Activated CD4-positive, CD25-positive, alpha-beta regulatory T cell treated with anti-CD3 and anti-CD28 coated beads, Interleukin-2, amount 50 U/mL, for 16 hours (primary cell): ENCODE measurements around the gene SCAF1.

Experiments used
- DNase-seq: peaks from one replicate; pipeline ENCODE4 v3.0.0-alpha.2; 2020; ENCODE audit warnings: low read depth, low spot score

The SCAF1 gene, protein sequence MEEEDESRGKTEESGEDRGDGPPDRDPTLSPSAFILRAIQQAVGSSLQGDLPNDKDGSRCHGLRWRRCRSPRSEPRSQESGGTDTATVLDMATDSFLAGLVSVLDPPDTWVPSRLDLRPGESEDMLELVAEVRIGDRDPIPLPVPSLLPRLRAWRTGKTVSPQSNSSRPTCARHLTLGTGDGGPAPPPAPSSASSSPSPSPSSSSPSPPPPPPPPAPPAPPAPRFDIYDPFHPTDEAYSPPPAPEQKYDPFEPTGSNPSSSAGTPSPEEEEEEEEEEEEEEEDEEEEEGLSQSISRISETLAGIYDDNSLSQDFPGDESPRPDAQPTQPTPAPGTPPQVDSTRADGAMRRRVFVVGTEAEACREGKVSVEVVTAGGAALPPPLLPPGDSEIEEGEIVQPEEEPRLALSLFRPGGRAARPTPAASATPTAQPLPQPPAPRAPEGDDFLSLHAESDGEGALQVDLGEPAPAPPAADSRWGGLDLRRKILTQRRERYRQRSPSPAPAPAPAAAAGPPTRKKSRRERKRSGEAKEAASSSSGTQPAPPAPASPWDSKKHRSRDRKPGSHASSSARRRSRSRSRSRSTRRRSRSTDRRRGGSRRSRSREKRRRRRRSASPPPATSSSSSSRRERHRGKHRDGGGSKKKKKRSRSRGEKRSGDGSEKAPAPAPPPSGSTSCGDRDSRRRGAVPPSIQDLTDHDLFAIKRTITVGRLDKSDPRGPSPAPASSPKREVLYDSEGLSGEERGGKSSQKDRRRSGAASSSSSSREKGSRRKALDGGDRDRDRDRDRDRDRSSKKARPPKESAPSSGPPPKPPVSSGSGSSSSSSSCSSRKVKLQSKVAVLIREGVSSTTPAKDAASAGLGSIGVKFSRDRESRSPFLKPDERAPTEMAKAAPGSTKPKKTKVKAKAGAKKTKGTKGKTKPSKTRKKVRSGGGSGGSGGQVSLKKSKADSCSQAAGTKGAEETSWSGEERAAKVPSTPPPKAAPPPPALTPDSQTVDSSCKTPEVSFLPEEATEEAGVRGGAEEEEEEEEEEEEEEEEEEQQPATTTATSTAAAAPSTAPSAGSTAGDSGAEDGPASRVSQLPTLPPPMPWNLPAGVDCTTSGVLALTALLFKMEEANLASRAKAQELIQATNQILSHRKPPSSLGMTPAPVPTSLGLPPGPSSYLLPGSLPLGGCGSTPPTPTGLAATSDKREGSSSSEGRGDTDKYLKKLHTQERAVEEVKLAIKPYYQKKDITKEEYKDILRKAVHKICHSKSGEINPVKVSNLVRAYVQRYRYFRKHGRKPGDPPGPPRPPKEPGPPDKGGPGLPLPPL

DNA sequence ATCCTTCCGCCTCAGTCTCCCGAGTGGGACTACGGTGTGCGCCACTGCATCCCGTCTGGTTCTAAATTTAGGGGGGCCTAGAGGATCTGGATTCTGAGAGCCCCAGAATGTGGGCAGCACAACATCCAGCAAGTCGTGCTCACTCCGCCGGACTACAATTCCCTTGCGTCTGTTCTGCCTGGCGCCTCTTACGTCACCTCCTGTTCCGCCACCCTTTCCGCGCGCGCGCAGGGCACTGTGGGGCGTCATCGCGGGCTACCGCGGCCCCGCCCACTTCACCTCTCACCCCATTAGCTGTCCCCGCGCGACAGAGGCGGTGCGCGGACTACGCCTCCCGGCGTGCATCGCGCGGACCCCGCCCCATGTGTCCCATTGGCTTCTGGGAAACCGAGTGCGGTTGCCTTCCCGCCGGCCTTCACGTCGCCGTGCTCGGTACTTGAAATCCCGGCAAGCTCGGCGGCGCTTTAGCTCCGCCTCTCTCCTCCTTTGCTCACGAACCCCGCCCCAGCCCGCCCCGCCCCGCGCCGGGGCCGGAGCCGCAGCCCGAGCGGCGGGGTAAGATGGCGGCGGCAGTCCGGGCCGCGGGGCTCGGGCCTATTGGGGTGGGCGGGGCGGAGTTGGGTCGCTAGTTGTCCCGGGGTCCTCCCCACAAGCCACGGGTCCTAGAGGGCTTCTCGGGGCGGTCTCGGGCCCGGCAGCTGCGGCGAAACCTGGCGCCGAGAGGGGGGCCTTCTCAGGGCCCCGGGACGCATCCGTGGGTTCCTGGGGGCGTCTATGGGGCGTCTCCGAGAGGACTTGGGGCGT, at the start of gene SCAF1:
Gene SCAF1, plus strand, starts transcription at position 522 of the 804 bp plus-strand sequence. CDS start 2,818 bp downstream, outside the sequence.
- peak; percentile 99 for DNase-seq

DNA sequence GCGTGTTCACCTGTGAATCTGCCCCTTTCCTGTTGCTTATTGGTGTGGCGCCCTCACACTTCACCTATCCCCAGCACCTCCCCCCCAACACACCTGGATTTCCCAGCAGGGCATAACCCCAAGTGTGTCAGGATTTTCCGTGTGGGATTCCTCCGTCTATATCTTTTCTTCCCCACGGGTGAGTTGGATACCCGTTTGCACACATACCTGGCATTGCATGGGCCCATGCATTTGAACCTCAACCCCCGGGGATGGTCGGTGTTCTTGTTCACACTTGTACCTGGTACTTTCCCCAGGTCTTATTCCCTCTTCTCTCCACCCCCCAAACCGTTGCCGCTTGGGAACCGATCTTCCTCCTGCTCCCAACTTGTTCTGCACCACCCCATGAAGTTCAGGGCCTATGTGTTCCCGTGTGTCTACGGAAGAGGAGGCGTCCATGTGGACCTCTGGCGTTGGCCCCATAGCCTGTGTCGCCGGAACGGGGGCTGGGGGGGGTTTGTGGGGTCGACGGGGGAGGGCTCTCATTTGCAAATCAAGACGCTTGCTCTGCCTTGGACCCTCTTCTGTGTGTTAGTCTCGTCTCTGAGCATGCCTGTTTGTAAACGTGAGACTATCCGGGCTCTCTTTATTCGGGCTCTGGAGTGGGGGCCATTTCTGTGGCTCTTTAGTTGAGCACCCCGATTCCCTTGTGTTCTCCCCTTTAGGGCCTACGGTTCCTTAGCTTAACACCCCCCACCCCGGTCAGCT, 49.4 kb upstream of the SCAF1 start:
- DNase-seq, result no peak

DNA sequence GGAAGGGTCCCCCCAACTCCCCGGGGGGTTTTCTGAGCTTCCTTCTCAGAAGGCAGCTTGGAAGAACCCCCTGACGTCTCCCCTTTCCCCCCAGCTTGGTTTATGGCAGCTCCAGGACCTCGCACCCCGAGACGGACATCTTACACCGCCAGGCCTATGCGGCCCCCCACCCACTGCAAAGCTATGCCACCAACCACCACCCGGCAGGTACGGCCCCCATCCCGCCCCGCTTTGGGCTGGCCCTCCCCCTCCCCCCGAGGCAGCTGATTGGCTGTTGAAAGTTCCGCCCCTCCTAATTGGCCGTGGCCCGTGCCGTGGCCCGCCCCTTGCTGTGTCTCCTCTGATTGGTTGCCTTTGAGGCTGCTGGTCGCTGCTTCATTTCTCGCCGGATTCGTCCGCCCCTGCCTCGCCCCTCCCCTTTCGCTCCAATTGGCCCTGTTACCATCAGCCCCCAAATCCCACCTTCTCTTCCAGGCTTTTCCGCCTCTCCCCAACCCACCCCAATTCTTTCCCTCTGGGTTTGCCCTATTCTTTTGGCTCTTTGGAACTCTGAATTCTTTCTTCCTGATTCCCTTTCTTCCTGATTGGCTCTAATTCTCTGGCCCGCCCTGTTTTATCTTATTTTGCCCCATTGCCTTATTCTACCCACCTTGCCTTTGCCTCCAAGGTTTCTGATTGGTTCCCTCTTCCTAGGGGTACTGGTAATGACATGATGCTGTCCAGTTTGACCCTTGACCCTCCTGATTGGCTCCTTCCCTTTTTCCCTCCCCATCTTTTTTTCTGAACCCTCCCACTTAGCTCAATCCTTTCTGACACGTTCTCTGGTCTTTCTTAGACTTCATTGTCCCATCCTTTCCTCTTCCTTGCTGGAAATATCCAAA, 48.5 kb upstream of the SCAF1 start:
- DNase-seq, result peak; percentile 85

DNA sequence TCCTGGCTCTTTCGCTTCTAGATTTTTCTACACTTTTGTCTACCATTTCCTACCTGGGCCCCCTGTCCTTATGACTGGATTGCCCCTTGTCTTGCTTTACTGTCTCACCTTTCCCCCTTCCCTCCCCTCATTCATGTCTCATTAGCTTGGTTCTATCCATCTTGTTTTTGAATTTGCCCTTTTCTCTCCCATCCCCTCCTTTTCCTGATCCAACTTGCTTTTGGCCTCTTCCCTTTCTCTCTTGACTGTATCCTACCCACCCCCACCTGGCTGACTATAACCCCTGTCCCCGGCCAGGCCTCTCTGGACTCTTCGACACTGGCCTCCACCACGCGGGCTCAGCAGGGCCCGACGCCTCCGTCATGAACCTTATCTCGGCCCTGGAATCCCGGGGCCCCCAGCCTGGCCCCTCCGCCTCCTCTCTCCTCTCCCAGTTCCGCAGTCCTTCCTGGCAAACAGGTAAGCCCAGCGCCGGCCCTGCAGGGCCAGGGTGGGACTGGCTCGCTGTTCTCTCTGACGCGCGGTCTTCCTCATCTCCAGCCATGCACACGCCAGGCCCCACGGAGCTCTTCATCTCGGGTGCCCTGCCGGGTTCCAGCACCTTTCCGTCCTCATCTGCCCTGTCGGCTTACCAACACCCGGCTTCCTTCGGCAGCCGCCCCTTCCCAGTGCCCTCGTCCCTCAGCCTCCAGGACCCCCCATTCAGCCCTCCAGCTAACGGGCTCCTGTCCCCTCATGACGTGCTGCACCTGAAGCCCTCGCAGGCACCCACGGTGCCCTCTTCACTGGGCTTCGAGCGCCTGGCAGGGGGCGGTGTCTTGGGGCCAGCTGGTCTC, 47.6 kb upstream of the SCAF1 start:
- no peak for DNase-seq

DNA sequence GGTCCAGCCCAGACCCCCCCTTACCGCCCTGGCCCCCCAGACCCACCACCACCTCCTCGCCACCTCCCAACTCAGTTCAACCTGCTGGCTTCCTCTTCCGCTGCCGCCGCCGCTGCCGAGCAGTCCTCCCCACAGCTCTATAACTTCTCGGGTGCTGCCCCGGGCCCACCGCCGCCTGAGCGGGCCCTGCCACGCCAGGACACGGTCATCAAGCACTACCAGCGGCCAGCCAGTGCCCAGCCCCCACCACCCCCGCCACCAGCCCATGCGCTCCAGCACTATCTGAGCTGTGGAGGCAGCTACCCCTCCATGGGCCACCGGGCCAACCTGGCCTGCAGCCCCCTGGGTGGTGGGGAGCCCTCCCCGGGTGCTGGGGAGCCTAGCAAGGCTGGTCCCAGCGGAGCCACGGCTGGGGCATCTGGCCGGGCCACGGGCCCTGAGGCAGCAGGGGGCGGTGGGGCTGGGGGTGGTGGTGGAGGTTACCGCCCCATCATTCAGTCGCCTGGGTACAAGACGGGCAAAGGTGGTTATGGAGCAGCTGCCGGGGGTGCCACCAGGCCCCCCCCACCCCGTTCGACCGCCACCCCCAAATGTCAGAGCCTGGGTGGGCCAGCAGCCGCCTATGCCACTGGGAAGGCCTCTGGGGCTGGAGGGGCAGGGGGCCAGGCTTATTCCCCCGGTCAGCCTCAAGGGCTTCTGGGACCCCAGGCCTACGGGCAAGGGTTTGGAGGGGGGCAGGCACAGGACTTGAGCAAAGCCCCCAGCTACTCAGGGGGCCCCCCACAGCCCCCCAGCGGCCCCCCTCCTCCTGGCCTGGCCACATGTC, 46.8 kb upstream of the SCAF1 start:
- no peak for DNase-seq

DNA sequence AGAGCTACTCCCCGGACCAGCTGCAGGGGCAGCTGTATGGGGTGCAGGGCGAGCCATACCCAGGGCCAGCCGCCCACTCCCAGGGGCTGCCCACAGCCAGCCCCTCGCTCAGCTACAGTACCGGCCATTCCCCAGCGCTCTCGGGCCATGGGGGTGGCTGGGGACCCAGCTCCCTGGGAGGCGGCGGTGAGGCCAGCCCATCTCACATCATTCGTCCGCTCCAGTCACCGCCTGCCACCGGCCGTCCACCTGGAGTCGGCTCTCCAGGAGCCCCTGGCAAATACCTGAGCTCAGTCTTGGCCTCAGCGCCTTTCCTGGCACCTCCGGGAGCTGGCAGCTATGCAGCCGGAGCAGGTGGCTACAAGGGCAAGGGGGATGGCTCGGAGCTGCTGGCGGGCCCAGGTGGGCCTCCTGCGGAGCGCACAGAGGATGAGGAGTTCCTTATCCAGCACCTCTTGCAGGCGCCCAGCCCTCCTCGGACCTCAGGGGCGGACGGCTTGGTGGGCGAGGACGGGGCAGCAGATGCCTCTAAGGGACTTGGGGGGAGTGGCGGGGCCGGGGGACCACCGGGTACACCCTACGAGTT, 46.1 kb upstream of the SCAF1 start:
- no peak for DNase-seq

DNA sequence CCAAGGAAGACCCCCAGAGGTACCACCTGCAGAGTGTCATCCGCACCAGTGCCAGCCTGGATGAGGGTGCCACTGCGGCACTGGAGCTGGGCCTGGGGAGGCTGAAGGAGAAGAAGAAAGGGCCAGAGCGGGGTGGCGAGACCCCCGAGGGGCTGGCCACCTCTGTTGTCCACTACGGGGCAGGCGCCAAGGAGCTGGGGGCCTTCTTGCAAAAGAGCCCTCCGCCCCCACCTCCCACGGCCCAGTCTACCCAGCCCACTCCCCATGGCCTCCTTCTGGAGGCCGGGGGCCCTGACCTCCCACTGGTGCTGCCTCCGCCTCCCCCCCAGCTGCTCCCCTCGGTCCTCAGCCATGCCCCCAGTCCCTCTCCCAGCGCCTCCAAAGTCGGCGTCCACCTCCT, 45.6 kb upstream of the SCAF1 start:
- no peak for DNase-seq

DNA sequence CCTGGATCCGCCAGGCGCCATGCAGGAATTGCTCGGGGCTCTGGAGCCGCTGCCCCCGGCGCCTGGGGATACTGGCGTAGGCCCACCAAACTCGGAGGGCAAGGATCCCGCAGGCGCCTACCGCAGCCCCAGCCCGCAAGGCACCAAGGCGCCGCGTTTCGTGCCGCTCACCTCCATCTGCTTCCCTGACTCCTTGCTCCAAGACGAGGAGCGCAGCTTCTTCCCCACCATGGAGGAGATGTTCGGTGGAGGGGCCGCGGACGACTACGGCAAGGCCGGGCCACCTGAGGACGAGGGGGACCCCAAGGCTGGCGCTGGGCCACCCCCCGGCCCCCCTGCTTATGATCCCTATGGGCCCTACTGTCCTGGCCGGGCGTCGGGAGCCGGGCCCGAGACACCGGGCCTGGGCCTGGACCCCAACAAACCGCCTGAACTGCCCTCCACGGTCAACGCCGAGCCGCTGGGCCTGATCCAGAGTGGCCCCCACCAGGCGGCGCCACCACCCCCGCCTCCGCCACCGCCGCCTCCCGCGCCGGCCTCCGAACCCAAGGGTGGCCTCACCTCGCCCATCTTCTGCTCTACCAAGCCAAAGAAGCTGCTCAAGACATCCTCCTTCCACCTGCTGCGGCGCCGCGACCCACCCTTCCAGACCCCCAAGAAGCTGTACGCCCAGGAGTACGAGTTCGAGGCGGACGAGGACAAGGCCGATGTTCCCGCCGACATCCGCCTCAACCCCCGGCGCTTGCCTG, 44.9 kb upstream of the SCAF1 start:
- no peak for DNase-seq

DNA sequence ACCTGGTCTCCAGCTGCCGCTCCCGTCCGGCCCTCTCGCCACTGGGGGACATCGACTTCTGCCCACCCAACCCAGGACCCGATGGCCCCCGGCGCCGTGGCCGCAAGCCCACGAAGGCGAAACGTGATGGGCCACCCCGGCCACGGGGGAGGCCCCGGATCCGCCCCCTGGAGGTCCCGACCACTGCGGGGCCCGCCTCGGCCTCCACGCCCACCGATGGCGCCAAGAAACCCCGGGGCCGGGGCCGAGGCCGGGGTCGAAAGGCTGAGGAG, 44.4 kb upstream of the SCAF1 start:
- no peak for DNase-seq

DNA sequence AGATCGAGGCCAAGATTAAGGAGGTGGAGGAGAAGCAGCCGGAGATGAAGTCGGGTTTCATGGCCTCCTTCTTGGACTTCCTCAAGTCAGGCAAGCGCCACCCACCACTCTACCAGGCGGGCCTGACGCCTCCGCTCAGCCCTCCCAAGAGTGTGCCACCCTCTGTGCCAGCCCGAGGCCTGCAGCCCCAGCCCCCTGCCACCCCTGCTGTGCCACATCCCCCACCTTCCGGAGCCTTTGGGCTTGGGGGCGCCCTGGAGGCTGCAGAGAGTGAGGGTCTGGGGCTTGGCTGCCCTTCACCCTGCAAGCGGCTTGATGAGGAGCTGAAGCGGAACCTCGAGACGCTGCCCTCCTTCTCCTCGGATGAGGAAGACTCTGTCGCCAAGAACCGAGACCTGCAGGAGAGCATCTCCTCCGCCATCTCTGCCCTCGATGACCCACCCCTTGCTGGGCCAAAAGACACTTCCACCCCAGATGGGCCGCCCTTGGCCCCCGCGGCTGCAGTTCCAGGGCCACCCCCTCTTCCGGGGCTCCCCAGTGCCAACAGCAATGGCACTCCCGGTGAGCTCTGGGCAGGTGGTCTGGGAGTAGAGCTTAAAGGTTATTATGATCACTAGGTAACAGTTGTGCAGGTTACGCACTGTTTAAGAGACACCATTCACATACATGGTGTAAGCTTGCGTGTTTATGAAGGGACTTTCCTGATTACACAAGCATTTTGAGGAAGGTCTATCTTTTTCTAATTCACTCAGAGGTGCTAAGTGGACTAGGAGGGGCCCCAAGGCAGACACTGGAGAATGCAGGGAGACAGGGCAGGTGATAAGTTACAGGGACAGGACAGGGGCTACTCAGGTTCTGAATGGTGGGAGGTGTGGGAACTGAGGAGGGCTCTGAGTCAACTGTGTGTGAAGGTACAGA, 42.4 kb upstream of the SCAF1 start:
- no peak for DNase-seq

DNA sequence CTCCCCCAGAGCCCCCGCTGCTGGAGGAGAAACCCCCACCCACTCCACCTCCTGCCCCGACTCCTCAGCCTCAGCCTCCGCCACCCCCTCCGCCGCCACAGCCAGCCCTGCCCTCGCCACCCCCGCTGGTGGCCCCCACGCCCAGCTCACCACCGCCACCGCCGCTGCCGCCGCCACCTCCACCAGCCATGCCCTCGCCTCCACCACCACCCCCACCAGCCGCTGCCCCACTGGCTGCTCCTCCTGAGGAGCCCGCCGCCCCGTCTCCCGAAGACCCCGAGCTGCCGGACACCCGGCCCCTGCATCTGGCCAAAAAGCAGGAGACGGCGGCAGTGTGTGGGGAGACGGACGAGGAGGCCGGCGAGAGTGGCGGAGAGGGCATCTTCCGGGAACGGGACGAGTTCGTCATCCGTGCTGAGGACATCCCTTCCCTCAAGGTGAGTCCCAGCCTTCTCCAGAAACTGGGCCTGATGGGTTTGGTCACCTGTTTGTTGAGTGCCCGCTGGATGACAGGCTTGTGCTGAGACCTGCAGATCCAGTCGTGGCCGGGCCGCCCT, 40.4 kb upstream of the SCAF1 start:
- no peak for DNase-seq

DNA sequence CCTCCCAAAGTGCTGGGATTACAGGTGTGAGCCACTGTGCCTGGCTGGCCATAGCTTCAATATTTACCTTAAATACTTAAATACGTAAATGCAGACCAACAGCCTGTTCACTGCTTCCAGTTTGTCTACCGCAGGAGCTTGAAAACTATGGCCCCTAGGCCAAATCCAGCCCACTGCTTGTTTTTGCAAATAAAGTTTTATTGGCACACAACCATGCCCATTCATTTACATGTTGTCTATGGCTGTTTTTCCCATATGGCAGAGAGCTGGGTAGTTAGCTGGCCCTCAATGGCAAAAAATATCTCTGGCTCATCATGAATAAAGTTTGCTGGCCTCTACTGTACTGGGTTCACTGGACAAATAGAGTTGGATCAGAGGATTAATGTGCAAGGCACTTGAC, 39.2 kb upstream of the SCAF1 start:
- no peak for DNase-seq

DNA sequence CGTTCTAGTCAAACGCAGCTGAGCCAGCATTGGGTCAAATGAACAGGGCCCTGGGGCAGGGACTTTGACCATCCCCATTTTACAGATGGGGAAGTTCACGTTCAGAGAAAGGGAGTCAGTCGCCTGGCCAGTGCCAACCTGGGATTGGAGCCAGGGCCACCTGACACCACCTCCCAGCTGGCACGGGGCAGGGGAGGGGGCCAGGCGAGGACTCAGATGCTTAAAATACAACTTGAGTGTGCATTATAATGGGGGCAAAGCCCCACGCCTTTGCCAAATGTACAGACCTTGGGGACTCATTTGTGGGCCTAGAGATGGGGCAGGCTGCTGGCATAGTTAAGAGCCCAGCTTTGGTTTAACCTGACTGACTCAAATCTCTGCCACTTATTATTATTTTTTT, 36.4 kb upstream of the SCAF1 start:
- no peak for DNase-seq

DNA sequence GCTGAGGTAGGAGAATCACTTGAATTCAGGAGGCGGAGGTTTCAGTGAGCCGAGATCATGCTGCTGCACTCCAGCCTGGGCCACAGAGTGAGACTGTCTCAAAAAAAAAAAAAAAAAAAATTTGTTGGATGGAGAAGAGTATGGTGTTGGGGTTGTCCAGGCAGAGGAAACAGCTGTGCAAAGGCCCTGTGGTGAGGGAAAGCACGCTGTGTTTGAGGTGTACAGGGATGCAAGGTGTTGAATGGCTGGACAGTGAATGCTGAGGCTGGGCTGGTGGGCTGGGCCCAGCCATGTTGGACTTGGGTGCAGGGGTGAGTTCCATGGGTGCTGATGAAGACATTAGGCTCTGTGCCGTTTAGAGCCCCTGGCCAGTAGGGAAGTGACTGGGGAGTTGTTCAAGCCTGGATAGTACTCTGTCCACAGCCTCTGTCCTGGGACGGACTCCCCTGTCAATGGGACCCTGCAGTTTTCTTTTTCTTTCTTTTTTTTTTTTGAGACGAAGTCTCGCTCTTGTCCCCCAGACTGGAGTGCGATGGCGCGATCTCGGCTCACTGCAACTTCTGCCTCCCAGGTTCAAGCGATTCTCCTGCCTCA, 32.4 kb upstream of the SCAF1 start:
- DNase-seq, result no peak

DNA sequence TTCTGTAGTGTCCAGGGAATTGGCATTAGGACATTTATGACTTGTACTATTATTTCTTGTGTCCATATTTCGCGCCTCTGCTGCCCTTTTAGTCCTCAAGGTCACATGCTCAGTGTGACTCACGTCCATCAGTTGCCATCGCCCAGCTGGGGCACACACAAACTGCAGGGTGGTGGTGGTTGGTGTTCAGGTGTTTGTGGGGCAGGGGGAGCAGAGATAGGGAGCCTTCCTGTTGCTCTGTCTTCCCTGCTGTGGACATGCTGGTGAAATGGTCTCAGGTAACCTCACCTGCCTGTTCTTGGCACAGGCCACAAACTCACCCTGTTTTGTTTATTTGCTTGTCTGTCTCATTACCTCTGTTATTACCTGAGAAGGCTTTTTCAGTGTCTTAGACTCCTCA, 28.6 kb upstream of the SCAF1 start:
- no peak for DNase-seq
